Measurements from ENCODE around the gene SNX9.
"Not testable (repeated sequence)": the region's sequence is repeated elsewhere in the genome, so short reads cannot be mapped to it uniquely, and the experiment has no call there.

DNA sequence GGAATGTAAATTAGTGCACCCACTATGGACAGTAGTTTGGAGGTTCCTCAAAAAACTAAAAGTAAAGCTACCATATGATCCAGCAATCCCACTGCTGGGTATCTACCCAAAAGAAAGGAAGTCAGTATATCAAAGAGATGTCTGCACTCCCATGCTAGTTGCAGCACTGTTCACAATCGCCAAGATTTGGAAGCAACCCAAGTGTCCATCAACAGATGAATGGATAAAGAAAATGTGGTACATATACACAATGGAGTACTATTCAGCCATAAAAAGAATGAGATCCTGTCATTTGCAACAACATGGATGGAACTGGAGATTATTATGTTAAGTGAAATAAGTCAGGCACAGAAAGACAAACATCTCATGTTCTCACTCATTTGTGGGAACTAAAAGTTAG lies 127.9 kb downstream of the SNX9 start:
- TF ChIP-seq, protein P1, sequence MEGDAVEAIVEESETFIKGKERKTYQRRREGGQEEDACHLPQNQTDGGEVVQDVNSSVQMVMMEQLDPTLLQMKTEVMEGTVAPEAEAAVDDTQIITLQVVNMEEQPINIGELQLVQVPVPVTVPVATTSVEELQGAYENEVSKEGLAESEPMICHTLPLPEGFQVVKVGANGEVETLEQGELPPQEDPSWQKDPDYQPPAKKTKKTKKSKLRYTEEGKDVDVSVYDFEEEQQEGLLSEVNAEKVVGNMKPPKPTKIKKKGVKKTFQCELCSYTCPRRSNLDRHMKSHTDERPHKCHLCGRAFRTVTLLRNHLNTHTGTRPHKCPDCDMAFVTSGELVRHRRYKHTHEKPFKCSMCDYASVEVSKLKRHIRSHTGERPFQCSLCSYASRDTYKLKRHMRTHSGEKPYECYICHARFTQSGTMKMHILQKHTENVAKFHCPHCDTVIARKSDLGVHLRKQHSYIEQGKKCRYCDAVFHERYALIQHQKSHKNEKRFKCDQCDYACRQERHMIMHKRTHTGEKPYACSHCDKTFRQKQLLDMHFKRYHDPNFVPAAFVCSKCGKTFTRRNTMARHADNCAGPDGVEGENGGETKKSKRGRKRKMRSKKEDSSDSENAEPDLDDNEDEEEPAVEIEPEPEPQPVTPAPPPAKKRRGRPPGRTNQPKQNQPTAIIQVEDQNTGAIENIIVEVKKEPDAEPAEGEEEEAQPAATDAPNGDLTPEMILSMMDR (IDR thresholded peaks at IDR 0.05): not testable (repeated sequence)
- not testable (repeated sequence) for TF ChIP-seq EP300 (IDR thresholded peaks at IDR 0.05; ENCODE audit: low read depth)

Data from transverse colon (tissue), 3 donors.